Measurements from ENCODE around the gene TMC6. TPM values are rescaled to one million over a fixed set of nuclear protein-coding genes. Genes with fewer than 3 reads are reported as not detected.

The TMC6 gene
- total and polyA plus RNA-seq, 2 of the 13 experiments (the other 11 are each of a cell fraction or from before 2014, with no cell fraction given): 48.4 to 99.1 TPM

- no peak for TF ChIP-seq ZBED4 (CRISPR knock-in tag; IDR thresholded peaks at IDR 0.05; ENCODE audit: borderline replicate concordance)
- no peak for TF ChIP-seq HDAC2 (CRISPR knock-in tag; IDR thresholded peaks at IDR 0.05)
- TF ChIP-seq GTF2F1 (IDR thresholded peaks at IDR 0.05; ENCODE audit: low read length): no peak
- no peak for TF ChIP-seq JUNB (CRISPR knock-in tag; IDR thresholded peaks at IDR 0.05; ENCODE audit: borderline replicate concordance)
- no peak for TF ChIP-seq ZNF326 (CRISPR knock-in tag; IDR thresholded peaks at IDR 0.05; ENCODE audit: borderline replicate concordance)
- 0 out of 2 replicates have a peak, but pooled peaks have one; percentile 32 for TF ChIP-seq HOXA5 (CRISPR knock-in tag; IDR thresholded peaks at IDR 0.05)
- TF ChIP-seq ZSCAN22 (CRISPR knock-in tag; IDR thresholded peaks at IDR 0.05): no peak
- no peak for TF ChIP-seq SMAD3 (CRISPR knock-in tag; IDR thresholded peaks at IDR 0.05)
- peak; percentile 90 for TF ChIP-seq RCOR2 (CRISPR knock-in tag; IDR thresholded peaks at IDR 0.05)
- TF ChIP-seq ZSCAN21 (CRISPR knock-in tag; IDR thresholded peaks at IDR 0.05; ENCODE audit: borderline replicate concordance): no peak
- no peak for TF ChIP-seq ZNF781 (CRISPR knock-in tag; IDR thresholded peaks at IDR 0.05; ENCODE audit: borderline replicate concordance, not compliant biosample characterization)
- TF ChIP-seq SRSF4 (IDR thresholded peaks at IDR 0.05; ENCODE audit: low read depth, low read length, poor library complexity, severe bottlenecking): no peak
- no peak for TF ChIP-seq MYC (CRISPR knock-in tag; IDR thresholded peaks at IDR 0.05; ENCODE audit: borderline replicate concordance)
- no peak for TF ChIP-seq MAF1 (CRISPR knock-in tag; IDR thresholded peaks at IDR 0.05; ENCODE audit: borderline replicate concordance)
- no peak for TF ChIP-seq SPEN (CRISPR knock-in tag; IDR thresholded peaks at IDR 0.05; ENCODE audit: low read depth)
- peak; percentile 66; the same call in 1 of the 2 replicates for TF ChIP-seq ZMYM2 (CRISPR knock-in tag; IDR thresholded peaks at IDR 0.05)
- no peak; the same call in 1 of the 2 replicates for TF ChIP-seq ZNF235 (CRISPR knock-in tag; IDR thresholded peaks at IDR 0.05; ENCODE audit: borderline replicate concordance)
- TF ChIP-seq PAF1 (CRISPR knock-in tag; IDR thresholded peaks at IDR 0.05): no peak
- TF ChIP-seq ZNF83 (CRISPR knock-in tag; IDR thresholded peaks at IDR 0.05; ENCODE audit: borderline replicate concordance): peak; percentile 32; the same call in 1 of the 2 replicates
- TF ChIP-seq ZC3H13 (CRISPR knock-in tag; IDR thresholded peaks at IDR 0.05): no peak
- no peak for TF ChIP-seq ZNF782 (CRISPR knock-in tag; IDR thresholded peaks at IDR 0.05; ENCODE audit: borderline replicate concordance)
- no peak for TF ChIP-seq MLLT10 (CRISPR knock-in tag; IDR thresholded peaks at IDR 0.05)
- TF ChIP-seq ZNF446 (CRISPR knock-in tag; IDR thresholded peaks at IDR 0.05): no peak
- TF ChIP-seq, protein P1, sequence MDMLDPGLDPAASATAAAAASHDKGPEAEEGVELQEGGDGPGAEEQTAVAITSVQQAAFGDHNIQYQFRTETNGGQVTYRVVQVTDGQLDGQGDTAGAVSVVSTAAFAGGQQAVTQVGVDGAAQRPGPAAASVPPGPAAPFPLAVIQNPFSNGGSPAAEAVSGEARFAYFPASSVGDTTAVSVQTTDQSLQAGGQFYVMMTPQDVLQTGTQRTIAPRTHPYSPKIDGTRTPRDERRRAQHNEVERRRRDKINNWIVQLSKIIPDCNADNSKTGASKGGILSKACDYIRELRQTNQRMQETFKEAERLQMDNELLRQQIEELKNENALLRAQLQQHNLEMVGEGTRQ (IDR thresholded peaks at IDR 0.05; ENCODE audit: low read depth, low read length): no peak
- TF ChIP-seq, protein P1 (CRISPR knock-in tag; IDR thresholded peaks at IDR 0.05; ENCODE audit: borderline replicate concordance): no peak
Measured at GRCh38 chr17:78129351-78130089, 965 bp upstream of the TMC6 start (continued).

Measured in HepG2 (cell line).